Mammary epithelial cell (primary cell): ENCODE data around the gene GPC5.

Experiments used
- EZH2 ChIP-seq: IDR thresholded peaks from 2 replicates; pipeline ENCODE4 v1.6.1; 2012; ENCODE audit warnings: low read length, inconsistent platforms, borderline replicate concordance
- TF ChIP-seq, protein P1 (sequence below), 2 donors: IDR thresholded peaks in 1 of 2; conservative IDR thresholded peaks in 1 of 2; 2 replicates each; pipeline ENCODE4 v1.5.1; 2011 to 2012; ENCODE audit warnings: inconsistent platforms in 2 of 2, low read length in 2 of 2, mild to moderate bottlenecking in 2 of 2, control low read depth in 1 of 2, low read depth in 1 of 2; ENCODE audit not compliant: insufficient read depth in 1 of 2; ENCODE audit errors: extremely low read depth in 1 of 2

GRCh38 chr13:92390217-92390616 lies 991.8 kb downstream of the GPC5 start:
- TF ChIP-seq, protein P1, sequence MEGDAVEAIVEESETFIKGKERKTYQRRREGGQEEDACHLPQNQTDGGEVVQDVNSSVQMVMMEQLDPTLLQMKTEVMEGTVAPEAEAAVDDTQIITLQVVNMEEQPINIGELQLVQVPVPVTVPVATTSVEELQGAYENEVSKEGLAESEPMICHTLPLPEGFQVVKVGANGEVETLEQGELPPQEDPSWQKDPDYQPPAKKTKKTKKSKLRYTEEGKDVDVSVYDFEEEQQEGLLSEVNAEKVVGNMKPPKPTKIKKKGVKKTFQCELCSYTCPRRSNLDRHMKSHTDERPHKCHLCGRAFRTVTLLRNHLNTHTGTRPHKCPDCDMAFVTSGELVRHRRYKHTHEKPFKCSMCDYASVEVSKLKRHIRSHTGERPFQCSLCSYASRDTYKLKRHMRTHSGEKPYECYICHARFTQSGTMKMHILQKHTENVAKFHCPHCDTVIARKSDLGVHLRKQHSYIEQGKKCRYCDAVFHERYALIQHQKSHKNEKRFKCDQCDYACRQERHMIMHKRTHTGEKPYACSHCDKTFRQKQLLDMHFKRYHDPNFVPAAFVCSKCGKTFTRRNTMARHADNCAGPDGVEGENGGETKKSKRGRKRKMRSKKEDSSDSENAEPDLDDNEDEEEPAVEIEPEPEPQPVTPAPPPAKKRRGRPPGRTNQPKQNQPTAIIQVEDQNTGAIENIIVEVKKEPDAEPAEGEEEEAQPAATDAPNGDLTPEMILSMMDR (conservative IDR thresholded peaks at IDR 0.05 in 1 of 2, IDR thresholded peaks at IDR 0.05 in 1 of 2; ENCODE audit: extremely low read depth in 1 of 2, insufficient read depth in 1 of 2, low read depth in 1 of 2, low read length in 2 of 2): no peak
- no peak for TF ChIP-seq EZH2
